GM12878 (cell line): ENCODE results near the gene GAP43. TPM values are rescaled to one million over a fixed set of nuclear protein-coding genes. Genes with fewer than 3 reads are reported as not detected.

Experiments used
- ATAC-seq: fragments of 200-7000 bp; cut with Tn5 transposase; 3 replicates; pipeline ENCODE4 v1.9.1; 2020; ENCODE audit warnings: mild to moderate bottlenecking, moderate library complexity
- BruUV-seq: library from RNA; stranded (reverse); fragments of 400-500 nt; replicated peaks from 2 replicates; lab custom pipeline; 2021; lab: Mats Ljungman, UMichigan
- CTCF ChIA-PET: fragments of 300-600 bp; sonication (Branson Sonifier 250); formaldehyde crosslinking; extraction: SDS; loops from one replicate; lab custom pipeline; 2021; ENCODE audit warnings: inconsistent platforms; lab: Yijun Ruan, JAX
- POLR2A ChIA-PET: fragments of 350-600 bp; formaldehyde crosslinking; extraction: SDS; loops from one replicate; lab custom pipeline; 2021; ENCODE audit warnings: inconsistent platforms; lab: Charles Lee
- RAD21 ChIA-PET: fragments of 300-600 bp; sonication (Branson Sonifier 250); formaldehyde crosslinking; loops from one replicate; lab custom pipeline; 2023; ENCODE audit warnings: antibody characterized with exemption; ENCODE audit not compliant: unreplicated experiment; lab: Charles Lee
- SMC1A ChIA-PET: fragments of 300-600 bp; sonication (Branson Sonifier 250); formaldehyde crosslinking; loops from one replicate; lab custom pipeline; 2023; ENCODE audit not compliant: unreplicated experiment, uncharacterized antibody; lab: Charles Lee
- DNase-seq: peaks from one replicate; pipeline ENCODE4 v3.0.0-alpha.2; 2011; ENCODE audit warnings: low read depth, low spot score
- FAIRE-seq: peaks from 3 replicates; lab custom pipeline; 2011; peaks lifted over from hg19 to GRCh38; lab: Jason Lieb, UNC
- H2AFZ ChIP-seq: 2 replicates; pipeline ENCODE4 v1.6.0; 2011; ENCODE audit warnings: low read depth, low read length, control low read depth; ENCODE audit not compliant: control insufficient read depth
- H3K27ac ChIP-seq: 2 replicates; pipeline ENCODE4 v1.5.1; 2011; ENCODE audit warnings: control low read depth; ENCODE audit not compliant: control insufficient read depth, insufficient read depth
- H3K27me3 ChIP-seq, 2 experiments: replicated peaks in 1 of 2; 2 replicates each; pipeline versions ENCODE4 v1.6.0 to v1.6.1; 2011; ENCODE audit warnings: low read length in 1 of 2; ENCODE audit not compliant: control insufficient read depth in 2 of 2, insufficient read depth in 2 of 2
- H3K36me3 ChIP-seq, 2 experiments: 2 replicates each; pipeline ENCODE4 v1.5.1; 2011; ENCODE audit warnings: low read length in 1 of 2; ENCODE audit not compliant: control insufficient read depth in 2 of 2, insufficient read depth in 2 of 2
- H3K4me1 ChIP-seq: 2 replicates; pipeline ENCODE4 v1.6.1; 2011; ENCODE audit warnings: mild to moderate bottlenecking, low read length, moderate library complexity, mixed read lengths; ENCODE audit not compliant: control insufficient read depth, insufficient read depth
- H3K4me2 ChIP-seq: 2 replicates; pipeline ENCODE4 v1.6.0; 2011; ENCODE audit warnings: control low read depth; ENCODE audit not compliant: control insufficient read depth, insufficient read depth
- H3K4me3 ChIP-seq: fragments of 200-600 bp; sonication (generic); 2 replicates; pipeline ENCODE4 v1.5.1; 2016
- H3K79me2 ChIP-seq: 2 replicates; pipeline ENCODE4 v1.6.0; 2011; ENCODE audit warnings: low read length; ENCODE audit not compliant: control insufficient read depth, insufficient read depth
- H3K9ac ChIP-seq: 2 replicates; pipeline ENCODE4 v1.8.0; 2011; ENCODE audit warnings: low read length, control low read depth, mixed read lengths; ENCODE audit not compliant: control insufficient read depth, insufficient read depth
- H3K9me3 ChIP-seq: replicated peaks from 3 replicates; pipeline ENCODE4 v1.5.1; 2011; ENCODE audit warnings: mild to moderate bottlenecking, low read length; ENCODE audit not compliant: control insufficient read depth, insufficient read depth
- H4K20me1 ChIP-seq: 2 replicates; pipeline ENCODE4 v1.6.0; 2011; ENCODE audit not compliant: control insufficient read depth, insufficient read depth
- IKZF1 ChIP-seq: fragments of 450-650 bp; conservative IDR thresholded peaks from 2 replicates; pipeline ENCODE4 v1.6.1; 2017; ENCODE audit warnings: antibody characterized with exemption, mild to moderate bottlenecking
- TARDBP ChIP-seq: IDR thresholded peaks from 2 replicates; pipeline ENCODE4 v1.6.1; 2016; ENCODE audit warnings: borderline replicate concordance
- WGBS: methylation state at CpG from one replicate; pipeline ENCODE4 v1.1.6; 2016; ENCODE audit warnings: low lambda C conversion rate; ENCODE audit not compliant: insufficient replicate concordance, insufficient coverage; ENCODE audit errors: missing lambda C conversion rate; 5-methylcytosine and 5-hydroxymethylcytosine counted together
- in situ Hi-C: fragments of 300-500 bp; cut with MboI; formaldehyde crosslinking; loops from 9 replicates; pipeline ENCODE4 v1.14.3; 2018; ENCODE audit warnings: mixed read lengths
- intact Hi-C: fragments of 100-400 bp; cut with micrococcal nuclease; formaldehyde crosslinking; loops from one replicate; pipeline ENCODE4 v1.14.2; 2022; ENCODE audit not compliant: unreplicated experiment
- polyA plus RNA-seq, 11 experiments: library from polyadenylated mRNA; depleted of rRNA in 4 of 11; unstranded in 6 of 11; stranded (reverse) in 5 of 11; fragments of >200 nt; fragmentation: Nextera tagmentation in 4 of 11; fragmentation: Illumina TruSeq in 1 of 11; extraction: Ambion mirVana in 4 of 11; extraction: Trizol in 1 of 11; gene quantifications; 1 replicate in 1 of 11; 2 replicates in 10 of 11; pipeline versions ENCODE4 v1.2.1 to v1.2.3, GENCODE V29; 2011 to 2016; ENCODE audit warnings: inconsistent platforms in 2 of 11, missing spikeins in 2 of 11, low read depth in 1 of 11
- total RNA-seq, 4 experiments: library from RNA; depleted of rRNA in 3 of 4; stranded (reverse); fragments of >200 nt in 3 of 4; fragmentation: Illumina TruSeq in 1 of 4; extraction: Trizol in 1 of 4; gene quantifications; 2 replicates each; pipeline versions ENCODE4 v1.2.1 to v1.2.3, GENCODE V29; 2013 to 2021
- TF ChIP-seq, protein P1 (sequence below): fragments of 450-650 bp; IDR thresholded peaks from 2 replicates; pipeline ENCODE4 v1.6.1; 2017; ENCODE audit warnings: mild to moderate bottlenecking, low read depth, inconsistent platforms; ENCODE audit not compliant: poor library complexity, severe bottlenecking

GAP43 gene
- total and polyA plus RNA-seq, 10 of the 15 experiments (the other 5 are each of a cell fraction or from before 2014, with no cell fraction given) = 0.06 to 0.16 TPM; not detected in 8

DNA sequence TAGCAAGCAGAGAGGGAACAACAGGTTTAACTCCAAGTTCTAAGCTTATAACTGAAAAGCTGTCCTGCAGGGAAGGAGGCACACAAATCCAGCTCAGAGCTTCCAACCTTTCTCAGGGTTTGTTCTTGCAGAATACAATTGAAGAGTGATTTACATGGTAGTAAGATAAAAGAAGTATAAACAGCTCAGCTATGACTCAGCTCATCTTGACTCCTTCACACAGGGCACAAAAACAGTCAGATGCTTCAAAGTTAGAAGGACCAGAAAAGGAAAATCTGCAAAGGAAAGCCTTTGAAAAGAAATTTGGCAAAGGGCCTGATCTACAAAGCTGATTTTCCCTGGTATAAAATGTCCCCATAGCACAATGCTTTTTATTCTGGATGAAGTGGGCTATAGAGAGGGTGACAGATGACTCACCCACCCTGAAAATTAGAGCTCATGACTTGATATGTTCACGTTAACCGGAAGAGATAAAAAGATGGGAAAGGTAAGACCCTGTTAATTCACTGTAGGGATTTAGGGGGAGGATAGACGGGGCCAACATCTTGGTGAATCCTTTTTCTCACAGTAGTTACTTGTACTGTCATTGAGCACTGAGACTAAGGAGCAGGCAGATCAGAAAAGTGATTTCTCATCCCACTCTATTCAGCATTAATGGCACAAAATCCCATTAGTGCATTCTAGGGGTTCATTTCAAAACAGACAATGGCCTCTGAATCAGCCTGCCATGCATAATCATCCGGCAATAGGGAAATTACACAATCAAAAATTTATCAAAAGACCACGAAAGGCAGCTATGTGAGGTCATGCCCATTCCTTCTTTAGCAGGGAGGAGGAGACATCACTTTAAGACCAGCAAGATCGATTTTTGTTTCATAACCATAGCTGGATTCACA, 143.5 kb downstream of the GAP43 start (continued):
- TF ChIP-seq, protein P1, sequence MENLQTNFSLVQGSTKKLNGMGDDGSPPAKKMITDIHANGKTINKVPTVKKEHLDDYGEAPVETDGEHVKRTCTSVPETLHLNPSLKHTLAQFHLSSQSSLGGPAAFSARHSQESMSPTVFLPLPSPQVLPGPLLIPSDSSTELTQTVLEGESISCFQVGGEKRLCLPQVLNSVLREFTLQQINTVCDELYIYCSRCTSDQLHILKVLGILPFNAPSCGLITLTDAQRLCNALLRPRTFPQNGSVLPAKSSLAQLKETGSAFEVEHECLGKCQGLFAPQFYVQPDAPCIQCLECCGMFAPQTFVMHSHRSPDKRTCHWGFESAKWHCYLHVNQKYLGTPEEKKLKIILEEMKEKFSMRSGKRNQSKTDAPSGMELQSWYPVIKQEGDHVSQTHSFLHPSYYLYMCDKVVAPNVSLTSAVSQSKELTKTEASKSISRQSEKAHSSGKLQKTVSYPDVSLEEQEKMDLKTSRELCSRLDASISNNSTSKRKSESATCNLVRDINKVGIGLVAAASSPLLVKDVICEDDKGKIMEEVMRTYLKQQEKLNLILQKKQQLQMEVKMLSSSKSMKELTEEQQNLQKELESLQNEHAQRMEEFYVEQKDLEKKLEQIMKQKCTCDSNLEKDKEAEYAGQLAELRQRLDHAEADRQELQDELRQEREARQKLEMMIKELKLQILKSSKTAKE = no peak

DNA sequence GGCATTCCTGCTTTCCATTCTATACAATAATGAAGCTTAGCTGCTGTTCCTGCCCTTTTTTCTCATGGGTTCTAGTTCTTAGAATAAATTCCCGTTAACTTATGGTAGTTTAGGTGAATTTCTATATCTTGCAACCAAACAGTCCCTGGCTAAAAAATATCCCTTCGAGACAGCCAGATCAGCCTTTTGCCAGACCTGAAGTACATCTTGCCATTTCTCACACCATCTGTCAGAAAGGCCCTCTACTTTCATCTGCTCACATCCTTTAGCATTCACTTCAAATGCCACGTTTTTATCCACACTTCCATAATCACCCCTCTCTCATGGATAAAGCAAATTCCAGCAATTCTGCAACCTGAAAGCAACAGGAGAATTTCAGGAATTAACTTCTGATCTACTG, 145.4 kb downstream of the GAP43 start:
- Histone ChIP-seq H3K9ac (no peak overlapping the region), H4K20me1 (no peaks in the 10 kb centered on the region), H3K27me3 (peaks cover 0 to 2% of the 10 kb centered on the region in 2 experiments; a peak in 3 of 4 replicates), H3K27ac (no peak overlapping the region), H3K4me3 (no peak overlapping the region), H2AFZ (no peak overlapping the region), H3K4me1 (no peaks in the 10 kb centered on the region), H3K4me2 (no peak overlapping the region), H3K36me3 (no peaks in the 10 kb centered on the region), H3K79me2 (no peaks in the 10 kb centered on the region), H3K9me3 (no peaks in the 10 kb centered on the region)
- intact Hi-C loops (no loop called here), in situ Hi-C loops (no loop called here)
- 0% methylated on average over 3 of the region's 3 CpGs for WGBS
- POLR2A ChIA-PET = no interaction called here
- BruUV-seq = no TSS peak
- no peak for DNase-seq
- RAD21 ChIA-PET = no interaction called here
- no peak for FAIRE-seq
- CTCF ChIA-PET = no interaction called here
- TF ChIP-seq, protein P1 = no peak
- TF ChIP-seq IKZF1 = no peak
- TF ChIP-seq TARDBP = no peak
- ATAC-seq = no peak
- SMC1A ChIA-PET = interaction anchor here (0.9 to 1.7 kb wide), 2 partner anchors 9 to 16 kb away, joined by 3 to 7 read pairs; no protein-coding TSS in a partner anchor
